HL-60/S4 treated with retinoic acid at 250 ng/mL for 4 days and 3 days (cell line): ENCODE data around the gene CCDC201.

Experiments
- in situ Hi-C: fragments of 300-500 bp; cut with MboI; formaldehyde crosslinking; loops from 2 replicates; pipeline ENCODE4 v1.7.0; 2022; ENCODE audit warnings: low sequenced_read_pairs

Gene CCDC201

GRCh38 chr7:45894665-45895062 lies 21.8 kb upstream of the CCDC201 start:
- in situ Hi-C loops: no loop called here

GRCh38 chr7:45893996-45894664 lies 21.2 kb upstream of the CCDC201 start:
- in situ Hi-C loops: no loop called here

- in situ Hi-C loops: no loop called here
These were observed 20.6 kb upstream of the CCDC201 start for GRCh38 chr7:45893374-45893995.

- in situ Hi-C loops: no loop called here
These were observed 19.6 kb upstream of the CCDC201 start for GRCh38 chr7:45892407-45893035.

GRCh38 chr7:45891462-45892402 lies 18.9 kb upstream of the CCDC201 start:
- in situ Hi-C loops: no loop called here

GRCh38 chr7:45890902-45891461 lies 18.1 kb upstream of the CCDC201 start:
- in situ Hi-C loops: no loop called here

- in situ Hi-C loops: no loop called here
These were observed 17.4 kb upstream of the CCDC201 start for GRCh38 chr7:45890125-45890901.

- in situ Hi-C loops: no loop called here
These were observed 16.6 kb upstream of the CCDC201 start for GRCh38 chr7:45889367-45890067.

GRCh38 chr7:45888993-45889366 lies 16.1 kb upstream of the CCDC201 start:
- in situ Hi-C loops: no loop called here

GRCh38 chr7:45888185-45888992 lies 15.5 kb upstream of the CCDC201 start, which contains the start of gene IGFBP1:
Gene IGFBP1 (plus strand): TSS chr7:45888488. CDS start chr7:45888653, 165 bp downstream.
- in situ Hi-C loops: no loop called here

GRCh38 chr7:45886931-45887667 lies 14.2 kb upstream of the CCDC201 start:
- in situ Hi-C loops: no loop called here

- in situ Hi-C loops: no loop called here
These were observed 12.5 kb upstream of the CCDC201 start for GRCh38 chr7:45885264-45885882.

GRCh38 chr7:45884136-45884535 lies 11.3 kb upstream of the CCDC201 start:
- in situ Hi-C loops: no loop called here

GRCh38 chr7:45882465-45882810 lies 9.6 kb upstream of the CCDC201 start:
- in situ Hi-C loops: no loop called here

- in situ Hi-C loops: no loop called here
These were observed 9.0 kb upstream of the CCDC201 start for GRCh38 chr7:45881759-45882464.

- in situ Hi-C loops: no loop called here
These were observed 8.4 kb upstream of the CCDC201 start for GRCh38 chr7:45881280-45881758.

- in situ Hi-C loops: no loop called here
These were observed 7.6 kb upstream of the CCDC201 start for GRCh38 chr7:45880433-45880860.
